Measurements from ENCODE around the gene TMEM30A. TPM values are rescaled to one million over a fixed set of nuclear protein-coding genes. Genes with fewer than 3 reads are reported as not detected.

Gene TMEM30A
- total RNA-seq, 1 experiment from 2014 or later, result 130 TPM

- ATAC-seq (no peak), DNase-seq (ENCODE audit: low read depth, low spot score) (no peak)
- Histone ChIP-seq H3K36me3 (ENCODE audit: control insufficient read depth, insufficient read depth, low read length) (no peaks in the 10 kb centered on the region), H3K27ac (ENCODE audit: low read length) (no peak overlapping the region), H3K27me3 (ENCODE audit: control insufficient read depth, insufficient read depth, low read length) (no peaks in the 10 kb centered on the region), H3K4me3 (ENCODE audit: low read depth in 2 of 2, low read length in 2 of 2) (no peak overlapping the region), H3K4me1 (ENCODE audit: control insufficient read depth, insufficient read depth, low read length) (no peaks in the 10 kb centered on the region), H3K9me3 (ENCODE audit: control insufficient read depth, insufficient read depth, low read depth, low read length) (no peaks in the 10 kb centered on the region)
- intact Hi-C loops (cut with micrococcal nuclease; ENCODE audit: unreplicated experiment), result no loop called here
- in situ Hi-C loops (cut with HindIII; ENCODE audit: low pct_unique_long_range_greater_than_20kb, low sequenced_read_pairs), result no loop called here
- CTCF ChIA-PET, result no interaction called here
- POLR2A ChIA-PET, result interaction anchor here (0.7 to 0.9 kb wide), 2 partner anchors 9 to 286 kb away, joined by 5 to 13 read pairs; no protein-coding TSS in a partner anchor
- BruUV-seq (replicated peaks), result no TSS peak
- TF ChIP-seq POLR2AphosphoS5 (IDR thresholded peaks at IDR 0.05; ENCODE audit: low read depth, low read length), result no peak
- TF ChIP-seq, protein P1, sequence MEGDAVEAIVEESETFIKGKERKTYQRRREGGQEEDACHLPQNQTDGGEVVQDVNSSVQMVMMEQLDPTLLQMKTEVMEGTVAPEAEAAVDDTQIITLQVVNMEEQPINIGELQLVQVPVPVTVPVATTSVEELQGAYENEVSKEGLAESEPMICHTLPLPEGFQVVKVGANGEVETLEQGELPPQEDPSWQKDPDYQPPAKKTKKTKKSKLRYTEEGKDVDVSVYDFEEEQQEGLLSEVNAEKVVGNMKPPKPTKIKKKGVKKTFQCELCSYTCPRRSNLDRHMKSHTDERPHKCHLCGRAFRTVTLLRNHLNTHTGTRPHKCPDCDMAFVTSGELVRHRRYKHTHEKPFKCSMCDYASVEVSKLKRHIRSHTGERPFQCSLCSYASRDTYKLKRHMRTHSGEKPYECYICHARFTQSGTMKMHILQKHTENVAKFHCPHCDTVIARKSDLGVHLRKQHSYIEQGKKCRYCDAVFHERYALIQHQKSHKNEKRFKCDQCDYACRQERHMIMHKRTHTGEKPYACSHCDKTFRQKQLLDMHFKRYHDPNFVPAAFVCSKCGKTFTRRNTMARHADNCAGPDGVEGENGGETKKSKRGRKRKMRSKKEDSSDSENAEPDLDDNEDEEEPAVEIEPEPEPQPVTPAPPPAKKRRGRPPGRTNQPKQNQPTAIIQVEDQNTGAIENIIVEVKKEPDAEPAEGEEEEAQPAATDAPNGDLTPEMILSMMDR (IDR thresholded peaks at IDR 0.05), result no peak
- TF ChIP-seq, protein P2, sequence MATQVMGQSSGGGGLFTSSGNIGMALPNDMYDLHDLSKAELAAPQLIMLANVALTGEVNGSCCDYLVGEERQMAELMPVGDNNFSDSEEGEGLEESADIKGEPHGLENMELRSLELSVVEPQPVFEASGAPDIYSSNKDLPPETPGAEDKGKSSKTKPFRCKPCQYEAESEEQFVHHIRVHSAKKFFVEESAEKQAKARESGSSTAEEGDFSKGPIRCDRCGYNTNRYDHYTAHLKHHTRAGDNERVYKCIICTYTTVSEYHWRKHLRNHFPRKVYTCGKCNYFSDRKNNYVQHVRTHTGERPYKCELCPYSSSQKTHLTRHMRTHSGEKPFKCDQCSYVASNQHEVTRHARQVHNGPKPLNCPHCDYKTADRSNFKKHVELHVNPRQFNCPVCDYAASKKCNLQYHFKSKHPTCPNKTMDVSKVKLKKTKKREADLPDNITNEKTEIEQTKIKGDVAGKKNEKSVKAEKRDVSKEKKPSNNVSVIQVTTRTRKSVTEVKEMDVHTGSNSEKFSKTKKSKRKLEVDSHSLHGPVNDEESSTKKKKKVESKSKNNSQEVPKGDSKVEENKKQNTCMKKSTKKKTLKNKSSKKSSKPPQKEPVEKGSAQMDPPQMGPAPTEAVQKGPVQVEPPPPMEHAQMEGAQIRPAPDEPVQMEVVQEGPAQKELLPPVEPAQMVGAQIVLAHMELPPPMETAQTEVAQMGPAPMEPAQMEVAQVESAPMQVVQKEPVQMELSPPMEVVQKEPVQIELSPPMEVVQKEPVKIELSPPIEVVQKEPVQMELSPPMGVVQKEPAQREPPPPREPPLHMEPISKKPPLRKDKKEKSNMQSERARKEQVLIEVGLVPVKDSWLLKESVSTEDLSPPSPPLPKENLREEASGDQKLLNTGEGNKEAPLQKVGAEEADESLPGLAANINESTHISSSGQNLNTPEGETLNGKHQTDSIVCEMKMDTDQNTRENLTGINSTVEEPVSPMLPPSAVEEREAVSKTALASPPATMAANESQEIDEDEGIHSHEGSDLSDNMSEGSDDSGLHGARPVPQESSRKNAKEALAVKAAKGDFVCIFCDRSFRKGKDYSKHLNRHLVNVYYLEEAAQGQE (IDR thresholded peaks at IDR 0.05; ENCODE audit: insufficient read depth in 1 of 2, low read depth in 2 of 2, low read length in 1 of 2), result no peak
- TF ChIP-seq TCF7L2 (IDR thresholded peaks at IDR 0.05; ENCODE audit: low read depth, low read length), result no peak
- no peak for TF ChIP-seq SIN3A (IDR thresholded peaks at IDR 0.05; ENCODE audit: borderline replicate concordance, insufficient read depth, low read depth, low read length)
Measured at GRCh38 chr6:75317503-75318206, 33.1 kb upstream of the TMEM30A start.

GRCh38 chr6:75315978-75316377, 31.4 kb upstream of the TMEM30A start:
- no peaks in the 10 kb centered on the region for H3K4me1 ChIP-seq (ENCODE audit: control insufficient read depth, insufficient read depth, low read length)
- H3K36me3 ChIP-seq (ENCODE audit: control insufficient read depth, insufficient read depth, low read length), result no peaks in the 10 kb centered on the region
- no peak overlapping the region for H3K27ac ChIP-seq (ENCODE audit: low read length)
- intact Hi-C loops (cut with micrococcal nuclease; ENCODE audit: unreplicated experiment), result no loop called here
- no peak for DNase-seq (ENCODE audit: low read depth, low spot score)
- H3K27me3 ChIP-seq (ENCODE audit: control insufficient read depth, insufficient read depth, low read length), result no peaks in the 10 kb centered on the region
- ChIA-PET CTCF (no interaction called here), POLR2A (interaction anchor here (0.6 kb wide), 1 partner anchor 8 kb away, joined by 3 read pairs; no protein-coding TSS in a partner anchor)
- no peaks in the 10 kb centered on the region for H3K9me3 ChIP-seq (ENCODE audit: control insufficient read depth, insufficient read depth, low read depth, low read length)
- ATAC-seq, result no peak
- TF ChIP-seq POLR2AphosphoS5 (IDR thresholded peaks at IDR 0.05; ENCODE audit: low read depth, low read length), result no peak
- TF ChIP-seq, protein P2 (IDR thresholded peaks at IDR 0.05; ENCODE audit: insufficient read depth in 1 of 2, low read depth in 2 of 2, low read length in 1 of 2), result no peak
- H3K4me3 ChIP-seq (ENCODE audit: low read depth in 2 of 2, low read length in 2 of 2), result no peak overlapping the region
- in situ Hi-C loops (cut with HindIII; ENCODE audit: low pct_unique_long_range_greater_than_20kb, low sequenced_read_pairs), result no loop called here
- no TSS peak for BruUV-seq (replicated peaks)
